Middle frontal gyrus (tissue), 1 donor: ENCODE results near the gene MEFV.
"Not testable (repeated sequence)": the region's sequence is repeated elsewhere in the genome, so short reads cannot be mapped to it uniquely, and the experiment has no call there.

Experiments used
- DNase-seq: peaks from one replicate; pipeline ENCODE4 v3.0.0-alpha.2; 2015; ENCODE audit warnings: low spot score; ENCODE audit errors: extremely low spot score

MEFV gene

DNA sequence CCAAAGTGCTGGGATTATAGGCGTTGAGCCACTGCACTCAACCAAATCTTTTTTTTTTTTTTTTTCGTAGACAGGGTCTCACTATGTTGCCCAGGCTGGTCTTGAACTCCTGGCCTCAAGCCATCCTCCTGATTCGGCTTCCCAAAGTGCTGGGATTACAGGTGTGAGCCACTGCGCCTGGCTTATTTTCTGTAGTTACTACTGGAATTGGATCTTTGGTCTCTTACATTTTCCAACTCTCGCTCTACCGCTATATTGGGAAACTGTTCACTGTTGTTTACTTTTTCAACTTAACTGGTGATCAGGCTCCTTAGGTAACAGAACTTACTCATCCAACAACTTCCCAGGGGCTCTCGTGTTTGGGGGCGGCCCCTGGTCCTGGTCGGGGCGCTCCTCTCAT, 35.6 kb downstream of the MEFV start:
- DNase-seq, result no peak

DNA sequence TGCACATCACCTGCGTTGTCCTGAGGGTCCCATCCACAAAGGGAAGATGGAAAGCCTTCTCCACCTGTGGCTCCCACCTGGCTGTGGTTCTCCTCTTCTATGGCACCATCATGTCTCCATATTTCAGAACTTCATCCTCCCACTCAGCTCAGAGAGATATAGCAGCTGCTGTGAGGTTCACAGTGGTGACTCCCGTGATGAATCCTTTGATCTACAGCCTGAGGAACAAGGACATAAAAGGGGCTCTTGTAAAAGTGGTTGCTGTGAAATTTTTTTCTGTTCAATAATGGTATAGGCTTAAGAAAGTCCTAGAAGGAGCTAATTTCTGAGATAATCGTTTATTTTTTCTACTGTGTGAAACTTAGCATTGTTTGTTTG, 40.2 kb downstream of the MEFV start:
- no peak for DNase-seq

DNA sequence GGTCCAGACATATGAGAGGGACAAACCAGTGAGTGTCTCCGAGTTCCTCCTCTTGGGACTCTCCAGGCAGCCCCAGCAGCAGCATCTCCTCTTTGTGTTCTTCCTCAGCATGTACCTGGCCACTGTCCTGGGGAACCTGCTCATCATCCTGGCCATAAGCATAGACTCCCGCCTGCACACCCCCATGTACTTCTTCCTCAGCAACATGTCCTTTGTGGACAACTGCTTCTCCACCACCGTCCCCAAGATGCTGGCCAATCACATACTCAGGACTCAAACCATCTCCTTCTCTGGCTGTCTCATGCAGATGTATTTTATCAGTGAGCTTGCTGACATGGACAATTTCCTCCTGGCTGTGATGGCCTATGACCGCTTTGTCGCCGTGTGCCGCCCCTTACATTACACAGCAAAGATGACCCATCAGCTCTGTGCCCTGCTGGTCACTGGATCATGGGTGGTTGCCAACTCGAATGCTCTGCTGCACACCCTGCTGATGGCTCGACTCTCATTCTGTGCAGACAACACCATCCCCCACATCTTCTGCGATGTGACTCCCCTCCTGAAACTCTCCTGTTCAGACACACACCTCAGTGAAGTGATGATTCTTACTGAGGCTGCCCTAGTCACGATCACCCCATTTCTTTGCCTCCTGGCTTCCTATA, 40.7 kb downstream of the MEFV start:
- DNase-seq, result no peak

DNA sequence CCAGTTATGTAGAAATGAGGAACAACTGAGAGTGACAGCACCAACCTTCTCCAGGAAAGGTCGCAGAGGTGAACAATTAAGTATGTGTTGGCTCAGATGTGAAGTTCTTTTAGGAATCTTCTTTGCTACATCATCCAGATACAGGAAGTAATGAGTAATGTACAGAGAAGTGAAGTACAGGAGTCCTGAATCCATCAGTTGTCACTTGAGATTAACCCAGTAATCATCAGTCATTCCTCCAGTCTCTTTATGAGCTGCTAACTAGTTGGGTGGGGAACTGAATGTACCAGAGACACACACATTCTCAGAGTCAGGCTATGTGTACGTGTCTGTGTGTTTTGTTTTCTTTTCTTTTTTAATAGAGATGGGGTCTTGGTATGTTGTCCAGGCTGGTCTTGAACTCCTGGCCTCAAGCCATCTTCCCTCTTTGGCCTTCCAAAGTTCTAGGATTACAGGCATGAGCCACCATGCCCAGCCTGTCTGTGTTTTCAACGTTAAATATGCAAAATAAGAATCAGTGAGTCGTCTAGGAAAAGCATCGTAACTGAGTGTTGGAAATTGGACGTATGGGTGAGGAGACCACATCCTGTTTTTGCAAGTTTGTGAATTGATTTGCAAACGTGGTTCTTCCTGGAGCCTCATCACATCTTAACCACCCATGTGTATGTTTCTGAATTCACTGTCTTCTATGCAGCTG, 41.4 kb downstream of the MEFV start:
- no peak for DNase-seq

DNA sequence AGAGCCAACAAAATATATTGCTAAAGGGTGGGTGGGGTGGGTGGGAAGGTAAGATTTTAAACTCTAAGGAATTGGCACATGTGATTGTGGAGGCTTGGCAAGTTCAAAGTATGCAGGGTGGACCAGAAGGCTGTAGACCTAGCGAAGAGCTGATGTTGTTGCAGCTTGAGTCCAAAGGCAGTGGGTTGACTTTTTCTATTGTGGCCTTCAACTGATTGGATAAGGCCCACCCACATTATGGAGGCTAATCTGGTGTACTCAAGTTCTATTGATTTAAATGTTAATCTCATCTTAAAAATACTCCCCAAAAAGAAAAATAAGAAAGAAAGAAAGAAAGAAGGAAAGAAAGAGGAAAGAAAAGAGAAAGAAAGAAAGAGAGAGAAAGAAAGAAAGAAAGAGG, 43.9 kb downstream of the MEFV start:
- DNase-seq, result no peak

DNA sequence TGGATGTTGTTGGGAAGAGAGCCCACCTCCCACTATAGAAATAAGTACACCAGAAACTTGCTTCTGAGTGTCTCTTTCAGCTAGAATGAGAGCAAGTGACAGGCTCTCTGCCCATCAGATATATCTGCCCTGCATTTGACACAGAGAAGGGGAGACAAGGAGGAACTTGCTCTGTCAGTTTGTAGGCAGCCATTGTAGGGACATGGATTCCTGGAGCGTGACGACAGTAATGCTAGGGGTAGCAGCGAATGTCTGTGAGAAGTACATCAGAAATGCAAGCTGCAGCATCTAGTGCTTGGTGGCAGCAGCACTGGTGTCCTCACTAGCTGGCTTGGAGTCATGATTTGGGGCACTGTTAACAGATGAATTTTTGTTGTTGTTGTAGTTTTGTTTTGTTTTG, 44.4 kb downstream of the MEFV start:
- no peak for DNase-seq

DNA sequence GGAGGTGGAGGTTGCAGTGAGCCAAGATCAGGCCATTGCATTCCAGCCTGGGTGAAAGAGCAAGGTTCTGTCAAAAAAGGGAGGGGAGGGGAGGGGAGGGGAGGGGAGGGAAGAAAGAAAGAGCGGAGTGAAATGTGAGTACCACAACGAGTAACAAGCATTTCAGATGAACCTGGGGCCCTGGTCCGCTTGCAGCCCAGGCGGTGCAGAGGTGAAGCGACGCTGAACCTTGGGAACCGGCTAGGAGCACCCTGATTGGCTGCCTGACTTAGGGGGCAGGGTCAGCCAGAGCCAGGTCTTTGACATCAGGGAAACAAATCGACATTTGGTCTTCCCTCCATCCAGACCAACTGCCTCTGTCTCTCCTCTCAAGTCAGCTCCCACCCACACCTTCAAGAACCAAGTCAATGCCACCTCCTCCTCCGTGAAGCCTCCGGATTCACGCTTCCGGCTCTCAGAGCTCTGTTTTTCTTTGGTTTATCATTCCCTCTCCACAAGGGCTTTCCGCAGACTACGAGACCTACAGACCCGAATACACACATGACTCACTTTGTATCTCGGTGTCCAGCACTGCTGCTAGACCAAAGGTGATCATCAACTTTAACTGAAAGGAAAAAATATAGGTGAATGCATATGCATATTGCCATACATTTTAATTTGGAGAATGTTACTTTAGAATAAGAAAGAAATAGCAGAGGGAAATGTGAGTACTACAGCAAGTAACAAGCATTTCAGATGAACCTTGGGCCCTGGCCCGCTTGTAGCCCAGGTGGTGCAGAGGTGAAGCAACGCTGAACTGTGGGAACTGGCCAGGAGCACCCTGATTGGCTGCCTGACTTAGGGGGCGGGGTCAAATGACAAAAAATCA, 49.1 kb downstream of the MEFV start:
- DNase-seq, result no peak

DNA sequence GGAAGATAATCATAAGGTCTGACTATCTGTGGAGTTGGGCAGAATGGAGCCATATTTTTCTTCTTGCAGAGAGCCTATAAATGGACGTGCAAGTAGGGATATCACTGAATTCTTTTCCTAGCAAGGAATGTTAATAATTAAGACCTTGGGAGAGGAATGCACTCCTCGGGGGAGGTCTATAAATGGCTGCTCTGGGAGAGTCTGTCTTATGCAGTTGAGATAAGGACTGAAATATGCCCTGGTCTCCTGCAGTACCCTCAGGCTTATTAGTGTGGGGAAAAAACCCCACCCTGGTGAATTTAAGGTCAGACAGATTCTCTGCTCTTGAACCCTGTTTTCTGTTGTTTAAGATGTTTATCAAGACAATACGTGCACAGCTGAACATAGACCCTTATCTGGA, 50.5 kb downstream of the MEFV start:
- not testable (repeated sequence) for DNase-seq

DNA sequence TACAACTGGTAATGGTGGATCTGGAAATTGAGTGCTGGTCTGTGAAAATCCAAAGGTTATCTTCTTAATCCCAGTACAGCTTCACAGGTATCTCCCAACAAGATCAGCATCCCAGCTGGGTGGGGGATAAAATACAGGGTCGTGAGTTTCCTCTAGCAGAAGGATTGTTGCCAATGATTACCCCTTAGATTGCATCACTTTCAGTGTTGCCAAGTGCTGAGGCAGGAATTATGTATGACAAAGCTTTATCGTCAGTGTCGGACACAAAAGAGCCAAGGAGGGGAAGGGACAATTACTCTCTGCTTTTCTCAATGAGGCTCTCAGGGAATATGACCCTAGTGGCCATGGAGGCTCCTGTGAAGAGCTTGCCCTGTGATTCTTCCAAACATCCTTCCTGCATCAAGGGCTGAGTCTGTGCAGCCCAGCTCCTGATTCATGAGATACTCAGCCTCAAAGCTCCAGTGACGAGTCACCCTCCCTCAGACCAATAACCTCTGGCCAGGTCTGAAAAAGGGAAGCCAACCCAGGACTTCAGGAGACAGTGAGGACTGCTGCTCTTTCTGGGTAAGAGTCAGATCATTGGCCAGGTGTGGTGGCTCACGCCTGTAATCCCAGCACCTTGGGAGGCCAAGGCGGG, 53.4 kb downstream of the MEFV start:
- DNase-seq, result no peak

DNA sequence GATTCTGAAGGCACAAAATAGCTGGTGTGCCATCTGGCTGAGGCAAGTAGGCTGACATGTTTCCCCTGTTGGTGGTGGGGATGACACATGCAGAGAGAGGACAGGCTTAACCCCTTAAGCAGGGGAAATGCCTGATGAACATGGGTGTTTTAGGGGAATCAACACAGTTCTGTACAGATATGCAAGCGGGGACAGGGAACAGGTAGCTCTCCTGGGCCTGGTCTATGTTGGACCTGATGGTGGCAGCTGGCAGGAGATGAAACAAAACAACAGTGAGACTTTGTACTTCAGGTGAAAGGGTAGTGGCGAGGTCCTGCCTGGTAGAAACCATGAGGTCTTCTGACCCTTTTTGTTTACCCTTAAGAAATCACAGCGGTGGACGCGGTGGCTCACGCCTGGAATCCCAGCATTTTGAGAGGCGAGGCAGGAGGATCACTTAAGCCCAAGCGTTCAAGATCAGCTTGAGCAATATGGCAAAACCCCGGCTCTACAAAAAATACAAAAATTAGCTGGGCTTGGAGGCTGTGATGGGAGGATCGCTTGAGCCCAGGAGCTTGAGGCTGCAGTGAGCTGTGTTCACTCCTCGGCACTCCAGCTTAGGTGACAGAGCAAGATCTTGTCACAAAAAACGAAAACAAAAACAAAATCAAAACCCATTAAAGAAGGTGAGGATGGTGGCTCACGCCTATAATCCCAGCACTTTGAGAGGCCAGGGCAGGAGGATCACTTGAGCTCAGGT, 57.9 kb downstream of the MEFV start:
- no peak for DNase-seq

DNA sequence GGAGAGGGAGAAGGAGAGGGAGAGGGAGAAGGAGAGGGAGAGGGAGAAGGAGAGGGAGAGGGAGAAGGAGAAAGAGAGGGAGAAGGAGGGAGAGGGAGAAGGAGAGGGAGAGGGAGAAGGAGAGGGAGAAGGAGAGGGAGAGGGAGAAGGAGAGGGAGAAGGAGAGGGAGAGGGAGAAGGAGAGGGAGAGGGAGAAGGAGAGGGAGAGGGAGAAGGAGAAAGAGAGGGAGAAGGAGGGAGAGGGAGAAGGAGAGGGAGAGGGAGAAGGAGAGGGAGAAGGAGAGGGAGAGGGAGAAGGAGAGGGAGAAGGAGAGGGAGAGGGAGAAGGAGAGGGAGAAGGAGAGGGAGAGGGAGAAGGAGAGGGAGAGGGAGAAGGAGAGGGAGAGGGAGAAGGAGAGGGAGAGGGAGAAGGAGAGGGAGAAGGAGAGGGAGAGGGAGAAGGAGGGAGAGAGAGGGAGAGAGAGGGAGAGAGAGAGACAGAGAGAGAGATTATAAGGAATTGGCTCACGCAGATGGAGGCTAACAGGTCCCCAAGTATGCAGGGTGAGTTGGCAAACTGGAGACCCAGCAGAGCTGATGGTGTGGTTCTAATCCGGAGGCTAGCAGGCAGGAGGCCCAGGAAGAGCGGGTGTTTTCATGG, 58.6 kb downstream of the MEFV start:
- DNase-seq, result not testable (repeated sequence)

DNA sequence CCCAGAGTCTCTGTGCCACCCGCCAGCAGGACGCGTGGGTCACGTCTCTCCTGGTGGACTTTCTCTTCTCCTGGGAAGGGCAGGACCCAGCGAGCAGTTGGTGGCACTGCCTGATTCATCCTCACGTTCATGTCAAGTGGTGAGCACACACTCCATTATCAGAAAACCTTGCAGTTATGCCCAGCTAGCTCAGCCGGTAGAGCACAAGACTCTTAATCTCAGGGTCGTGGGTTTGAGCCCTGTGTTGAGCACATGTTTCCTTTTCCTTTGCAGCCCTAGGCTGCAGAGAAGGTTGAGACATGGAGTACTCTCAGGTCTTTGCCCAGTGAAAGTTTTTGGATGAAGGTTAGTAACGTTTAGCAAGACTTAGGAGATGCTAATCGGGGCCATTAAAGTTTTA, 60.5 kb downstream of the MEFV start:
- DNase-seq, result no peak

DNA sequence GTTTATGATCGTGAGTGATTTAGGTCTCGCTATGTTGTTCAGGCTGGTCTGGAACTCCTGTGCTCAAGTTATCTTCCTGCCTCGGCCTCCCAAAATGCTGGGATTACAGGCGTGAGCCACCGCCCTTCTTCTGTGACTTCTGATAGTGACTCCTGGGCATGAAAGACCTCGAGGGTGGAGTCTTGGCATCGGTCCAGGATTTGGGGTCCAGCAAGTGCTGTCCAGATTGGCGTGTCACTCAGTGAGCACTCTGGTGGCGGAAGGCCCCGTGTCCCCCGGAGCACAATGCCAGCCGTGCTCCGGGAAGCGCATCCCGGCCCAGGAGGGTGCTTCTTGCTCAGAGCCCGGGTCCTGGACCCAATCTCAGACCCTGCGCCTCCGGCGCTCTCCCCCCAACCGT, 61.6 kb downstream of the MEFV start:
- DNase-seq, result no peak

DNA sequence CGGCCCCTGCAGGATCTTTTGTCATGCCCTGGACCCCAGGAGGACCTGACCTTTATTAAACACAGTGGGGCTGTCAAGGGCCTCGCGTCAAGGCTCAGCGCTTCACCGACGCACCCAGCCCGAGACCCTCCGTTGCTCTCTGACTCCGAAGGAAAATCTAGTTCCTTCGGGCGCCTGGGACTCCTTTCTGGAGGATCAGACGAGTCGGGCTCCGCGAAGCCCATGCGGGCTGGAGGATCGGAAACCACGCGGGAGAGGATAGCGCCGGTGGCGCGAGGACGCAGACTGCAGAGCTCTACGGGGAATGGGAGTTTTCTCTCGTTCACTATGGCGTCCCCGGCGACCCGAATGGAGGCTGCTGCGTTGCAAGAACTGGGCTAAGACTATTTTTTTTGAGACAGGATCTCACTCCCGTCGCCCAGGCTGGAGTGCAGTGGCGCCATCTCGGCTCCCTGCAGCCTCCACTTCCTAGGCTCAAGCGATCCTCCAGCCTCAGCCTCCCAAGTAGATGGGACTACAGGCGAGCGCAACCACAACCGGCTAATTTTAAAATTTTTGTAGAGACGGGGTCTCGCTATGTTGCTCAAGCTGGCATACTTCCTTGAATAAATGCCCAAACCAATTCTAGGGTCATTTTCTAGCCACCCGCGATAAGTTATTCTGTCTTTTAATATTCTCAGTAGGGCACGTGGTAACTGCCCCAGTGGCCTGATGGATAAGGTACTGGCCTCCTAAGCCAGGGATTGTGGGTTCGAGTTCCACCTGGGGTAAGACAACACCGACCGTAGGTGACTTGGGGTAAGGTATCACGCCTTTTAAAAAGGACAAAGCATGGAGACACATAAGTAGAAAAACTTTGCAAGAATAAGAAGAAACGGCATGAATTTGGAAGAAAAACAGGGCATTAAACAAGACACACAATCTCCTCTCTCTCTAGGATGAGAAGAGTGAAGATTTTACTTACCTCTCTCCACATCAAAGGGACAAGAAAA, 62.9 kb downstream of the MEFV start:
- no peak for DNase-seq

DNA sequence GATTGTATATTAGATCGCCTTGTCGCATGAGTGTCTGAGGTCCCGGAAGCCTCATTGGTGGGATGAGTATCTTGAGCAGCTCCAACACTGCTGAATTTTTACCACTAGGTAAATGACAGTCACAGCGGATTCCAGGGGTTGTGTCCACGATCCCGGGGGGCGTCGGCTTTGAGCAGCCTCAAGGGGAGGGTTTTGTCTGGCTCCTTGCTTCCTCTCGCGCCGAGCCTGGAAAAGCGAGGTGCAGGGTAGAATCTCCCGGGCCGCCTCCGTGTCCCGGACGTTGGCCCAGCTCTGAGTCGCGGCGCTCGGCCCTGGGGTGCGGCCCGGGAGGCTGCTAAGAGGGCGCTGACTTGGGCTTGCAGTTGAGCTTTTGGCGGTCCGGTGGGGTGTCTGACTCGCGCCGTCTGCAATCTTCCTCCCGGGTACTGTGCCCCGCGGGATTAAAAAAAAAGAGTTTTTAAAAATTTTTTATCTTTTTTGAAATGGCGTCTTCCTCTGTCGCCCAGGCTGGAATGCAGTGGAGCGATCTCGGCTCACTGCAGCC, 63.9 kb downstream of the MEFV start:
- no peak for DNase-seq
